Caco-2 (cell line): Measurements from ENCODE around the gene SEC14L1. TPM values are rescaled to one million over a fixed set of nuclear protein-coding genes. Genes with fewer than 3 reads are reported as not detected.

ENCODE experiments used
- BruUV-seq: library from RNA; stranded (reverse); fragments of 400-500 nt; replicated peaks from 2 replicates; lab custom pipeline; 2021; lab: Mats Ljungman, UMichigan
- CTCF ChIA-PET: fragments of 300-600 bp; sonication (Branson Sonifier 250); formaldehyde crosslinking; loops from one replicate; lab custom pipeline; 2022; ENCODE audit warnings: antibody characterized with exemption; lab: Charles Lee
- POLR2A ChIA-PET: fragments of 300-600 bp; sonication (Branson Sonifier 250); formaldehyde crosslinking; loops from one replicate; lab custom pipeline; 2022; ENCODE audit warnings: antibody characterized with exemption; lab: Charles Lee
- DNase-seq, 2 experiments: peaks; one replicate each; pipeline versions ENCODE4 v3.0.0 to v3.0.0-alpha.2; 2020 to 2022
- H3K27me3 ChIP-seq: replicated peaks from 2 replicates; pipeline ENCODE4 v1.6.0; 2011; ENCODE audit warnings: low read length; ENCODE audit not compliant: control insufficient read depth, insufficient read depth
- H3K36me3 ChIP-seq: 2 replicates; pipeline ENCODE4 v1.5.1; 2011; ENCODE audit warnings: low read length; ENCODE audit not compliant: control insufficient read depth, insufficient read depth
- H3K4me1 ChIP-seq: fragments of 250-450 bp; sonication (Bioruptor Pico); 2 replicates; pipeline ENCODE4 v1.5.1; 2020; ENCODE audit warnings: mild to moderate bottlenecking
- H3K4me3 ChIP-seq: 2 replicates; pipeline ENCODE4 v1.5.1; 2011; ENCODE audit warnings: low read depth, mild to moderate bottlenecking, control low read depth, low read length
- H3K9me3 ChIP-seq: fragments of 250-450 bp; sonication (Bioruptor Pico); 2 replicates; pipeline ENCODE4 v1.5.1; 2020; ENCODE audit warnings: mild to moderate bottlenecking, moderate library complexity
- H3K27ac Mint-ChIP-seq: one replicate; pipeline ENCODE4 v1.8.0; 2022; ENCODE audit warnings: mixed read lengths; ENCODE audit not compliant: unreplicated experiment
- H3K27me3 Mint-ChIP-seq: one replicate; pipeline ENCODE4 v1.8.0; 2022; ENCODE audit warnings: mixed read lengths; ENCODE audit not compliant: insufficient read depth, unreplicated experiment
- H3K36me3 Mint-ChIP-seq: one replicate; pipeline ENCODE4 v1.8.0; 2022; ENCODE audit warnings: mild to moderate bottlenecking, mixed read lengths; ENCODE audit not compliant: insufficient read depth, unreplicated experiment
- H3K4me1 Mint-ChIP-seq: one replicate; pipeline ENCODE4 v1.8.0; 2022; ENCODE audit warnings: low read depth, mixed read lengths; ENCODE audit not compliant: unreplicated experiment
- H3K4me3 Mint-ChIP-seq: one replicate; pipeline ENCODE4 v1.8.0; 2022; ENCODE audit warnings: mild to moderate bottlenecking, moderate library complexity, mixed read lengths; ENCODE audit not compliant: unreplicated experiment
- H3K9me3 Mint-ChIP-seq: one replicate; pipeline ENCODE4 v1.8.0; 2022; ENCODE audit warnings: mixed read lengths; ENCODE audit not compliant: unreplicated experiment
- CTCF ChIP-seq, 2 experiments: fragments of 200-600 bp in 1 of 2; IDR thresholded peaks; 1 replicate in 1 of 2; 2 replicates in 1 of 2; pipeline versions ENCODE4 v1.5.1 to v1.8.0; 2011 to 2022; ENCODE audit warnings: antibody characterized with exemption in 1 of 2, control low read depth in 1 of 2, inconsistent platforms in 1 of 2, low read depth in 1 of 2, low read length in 1 of 2, mild to moderate bottlenecking in 1 of 2, moderate library complexity in 1 of 2; ENCODE audit not compliant: insufficient read depth in 1 of 2, severe bottlenecking in 1 of 2, unreplicated experiment in 1 of 2
- intact Hi-C: fragments of 100-400 bp; cut with micrococcal nuclease; formaldehyde crosslinking; loops from one replicate; pipeline ENCODE4 v1.10.0; 2022; ENCODE audit not compliant: unreplicated experiment
- total RNA-seq: library from RNA; stranded (reverse); gene quantifications from 2 replicates; pipeline ENCODE4 v1.2.3, GENCODE V29; 2022

Gene SEC14L1
- total RNA-seq, 1 experiment from 2014 or later = 92.0 TPM

- intact Hi-C loops = loop anchor here (1.0 to 5.0 kb wide), 4 partner anchors 46 to 122 kb away; partner anchors contain the start of gene SEC14L1
- CTCF ChIA-PET = interaction anchor here (0.5 to 2.0 kb wide), 15 partner anchors 20 to 850 kb away, joined by 3 to 20 read pairs (median 4); partner anchors contain the start of gene SEC14L1
- no peaks in the 10 kb centered on the region for H3K27me3 Mint-ChIP-seq
- no TSS peak for BruUV-seq
- POLR2A ChIA-PET = interaction anchor here (1.5 to 1.7 kb wide), 2 partner anchors 68 to 120 kb away, joined by 7 read pairs; partner anchors contain the start of gene SEC14L1
- peak overlapping the region; percentile 52 for H3K4me3 Mint-ChIP-seq
- no peaks in the 10 kb centered on the region for H3K9me3 ChIP-seq
- peaks cover 82% of the 10 kb centered on the region for H3K36me3 Mint-ChIP-seq
- no peaks in the 10 kb centered on the region for H3K9me3 Mint-ChIP-seq
- TF ChIP-seq CTCF (IDR thresholded peaks at IDR 0.05; ENCODE audit: insufficient read depth in 1 of 2, low read depth in 1 of 2, low read length in 1 of 2, severe bottlenecking in 1 of 2, unreplicated experiment in 1 of 2) = peak in 1 of 2 experiments; percentile 60
- H3K27me3 ChIP-seq = no peaks in the 10 kb centered on the region
- peaks cover 7% of the 10 kb centered on the region for H3K36me3 ChIP-seq
- peak overlapping the region; percentile 84 for H3K27ac Mint-ChIP-seq
- H3K4me1 Mint-ChIP-seq = peaks cover 8% of the 10 kb centered on the region
- peaks cover 13% of the 10 kb centered on the region for H3K4me1 ChIP-seq
- DNase-seq = peak; percentile 58 to 69
- H3K4me3 ChIP-seq = no peak overlapping the region
These were observed 67.5 kb downstream of the SEC14L1 start for GRCh38 chr17:77208217-77208808.

- Mint-ChIP-seq H3K36me3 (peaks cover 83% of the 10 kb centered on the region), H3K4me3 (no peak overlapping the region), H3K4me1 (peaks cover 8% of the 10 kb centered on the region), H3K9me3 (no peaks in the 10 kb centered on the region), H3K27me3 (no peaks in the 10 kb centered on the region), H3K27ac (peak overlapping the region; percentile 84)
- no peaks in the 10 kb centered on the region for H3K27me3 ChIP-seq
- peaks cover 13% of the 10 kb centered on the region for H3K4me1 ChIP-seq
- no TSS peak for BruUV-seq
- ChIA-PET POLR2A (interaction anchor here (1.5 to 1.7 kb wide), 2 partner anchors 68 to 121 kb away, joined by 7 read pairs; partner anchors contain the start of gene SEC14L1), CTCF (interaction anchor here (0.5 to 2.0 kb wide), 10 partner anchors 49 to 122 kb away, joined by 3 to 20 read pairs (median 4); partner anchors contain the start of gene SEC14L1)
- TF ChIP-seq CTCF (IDR thresholded peaks at IDR 0.05; ENCODE audit: insufficient read depth in 1 of 2, low read depth in 1 of 2, low read length in 1 of 2, severe bottlenecking in 1 of 2, unreplicated experiment in 1 of 2) = no peak
- no peaks in the 10 kb centered on the region for H3K9me3 ChIP-seq
- intact Hi-C loops = loop anchor here (1.0 to 5.0 kb wide), 4 partner anchors 47 to 123 kb away; partner anchors contain the start of gene SEC14L1
- H3K36me3 ChIP-seq = peaks cover 6% of the 10 kb centered on the region
- no peak for DNase-seq
- H3K4me3 ChIP-seq = no peak overlapping the region
These were observed 68.1 kb downstream of the SEC14L1 start for GRCh38 chr17:77208856-77209255.

GRCh38 chr17:77209330-77209748 is 68.6 kb downstream of the SEC14L1 start:
- BruUV-seq = no TSS peak
- Mint-ChIP-seq H3K4me1 (peaks cover 8% of the 10 kb centered on the region), H3K4me3 (no peak overlapping the region), H3K9me3 (no peaks in the 10 kb centered on the region), H3K27me3 (no peaks in the 10 kb centered on the region), H3K27ac (no peak overlapping the region), H3K36me3 (peaks cover 83% of the 10 kb centered on the region)
- no peaks in the 10 kb centered on the region for H3K9me3 ChIP-seq
- no peak for DNase-seq
- peaks cover 6% of the 10 kb centered on the region for H3K36me3 ChIP-seq
- H3K27me3 ChIP-seq = no peaks in the 10 kb centered on the region
- no peak overlapping the region for H3K4me3 ChIP-seq
- intact Hi-C loops = loop anchor here (5.0 kb wide), 1 partner anchor 47 kb away; no protein-coding TSS in a partner anchor
- ChIA-PET POLR2A (no interaction called here), CTCF (interaction anchor here (0.7 kb wide), 1 partner anchor 121 kb away, joined by 3 read pairs; no protein-coding TSS in a partner anchor)
- TF ChIP-seq CTCF (IDR thresholded peaks at IDR 0.05; ENCODE audit: insufficient read depth in 1 of 2, low read depth in 1 of 2, low read length in 1 of 2, severe bottlenecking in 1 of 2, unreplicated experiment in 1 of 2) = no peak
- peaks cover 13% of the 10 kb centered on the region for H3K4me1 ChIP-seq
